Ammon's horn (tissue), 1 donor: ENCODE results near the gene ATAD3B.
"Not testable (repeated sequence)": the region's sequence is repeated elsewhere in the genome, so short reads cannot be mapped to it uniquely, and the experiment has no call there.

ENCODE experiments used
- DNase-seq: peaks from one replicate; pipeline ENCODE4 v3.0.0-alpha.2; 2016; ENCODE audit warnings: low spot score

The ATAD3B gene

GRCh38 chr1:1450616-1451015 is 20.9 kb upstream of the ATAD3B start:
- not testable (repeated sequence) for DNase-seq

- no peak for DNase-seq
Observed at GRCh38 chr1:1451696-1452364, 19.7 kb upstream of the ATAD3B start.

GRCh38 chr1:1452365-1452739 is 19.2 kb upstream of the ATAD3B start:
- DNase-seq, result not testable (repeated sequence)

GRCh38 chr1:1452882-1453281 is 18.7 kb upstream of the ATAD3B start:
- no peak for DNase-seq

GRCh38 chr1:1454286-1455056 is 17.1 kb upstream of the ATAD3B start:
- DNase-seq, result not testable (repeated sequence)

GRCh38 chr1:1455366-1455884 is 16.1 kb upstream of the ATAD3B start:
- no peak for DNase-seq

- not testable (repeated sequence) for DNase-seq
Observed at GRCh38 chr1:1455934-1456333, 15.6 kb upstream of the ATAD3B start.

GRCh38 chr1:1456683-1457255 is 14.8 kb upstream of the ATAD3B start:
- DNase-seq, result not testable (repeated sequence)

GRCh38 chr1:1459156-1459555 is 12.4 kb upstream of the ATAD3B start:
- DNase-seq, result not testable (repeated sequence)

- not testable (repeated sequence) for DNase-seq
Observed at GRCh38 chr1:1459711-1460110, 11.9 kb upstream of the ATAD3B start.

- DNase-seq, result no peak
Observed at GRCh38 chr1:1460540-1461130, 10.9 kb upstream of the ATAD3B start.

- no peak for DNase-seq
Observed at GRCh38 chr1:1461721-1462317, 9.7 kb upstream of the ATAD3B start.

- DNase-seq, result no peak
Observed at GRCh38 chr1:1462318-1462966, 9.1 kb upstream of the ATAD3B start.

- DNase-seq, result no peak
Observed at GRCh38 chr1:1463312-1463711, 8.3 kb upstream of the ATAD3B start.

GRCh38 chr1:1468196-1468985 is 3.2 kb upstream of the ATAD3B start:
- DNase-seq, result not testable (repeated sequence)

GRCh38 chr1:1470626-1471388 is 758 bp upstream of the ATAD3B start:
- no peak for DNase-seq

- DNase-seq, result not testable (repeated sequence)
Observed at GRCh38 chr1:1472053-1472876, 700 bp downstream of the ATAD3B start.

- not testable (repeated sequence) for DNase-seq
Observed at GRCh38 chr1:1476011-1476410, 4.4 kb downstream of the ATAD3B start.

- DNase-seq, result no peak
Observed at GRCh38 chr1:1477206-1477605, 5.6 kb downstream of the ATAD3B start.
